Anterior cingulate cortex (tissue), 58 donors: ENCODE results near the gene CCDC33.

Source experiments
- DNase-seq, 58 donors: peaks; one replicate each; lab custom pipeline; 2025; lab: John Stamatoyannopoulos, UW

CCDC33 gene

GRCh38 chr15:74275957-74276356, 39.8 kb downstream of the CCDC33 start:
- DNase-seq, result no peak

GRCh38 chr15:74276560-74276959, 40.4 kb downstream of the CCDC33 start:
- DNase-seq, result no peak

- DNase-seq, result no peak
Observed at GRCh38 chr15:74277242-74277810, 41.2 kb downstream of the CCDC33 start.

- DNase-seq, result no peak
Observed at GRCh38 chr15:74278207-74278606, 42.1 kb downstream of the CCDC33 start.

GRCh38 chr15:74281147-74282133, 45.3 kb downstream of the CCDC33 start:
- no peak for DNase-seq

GRCh38 chr15:74283368-74283767, 47.2 kb downstream of the CCDC33 start:
- peak in 20 of 58 donors; percentile 5 to 50 (median 14) for DNase-seq

GRCh38 chr15:74289671-74290070, 53.5 kb downstream of the CCDC33 start:
- no peak for DNase-seq

GRCh38 chr15:74290645-74291044, 54.5 kb downstream of the CCDC33 start:
- DNase-seq, result no peak

GRCh38 chr15:74291101-74292071, 55.3 kb downstream of the CCDC33 start:
- peak in 45 of 58 donors; percentile 2 to 61 (median 29) for DNase-seq

GRCh38 chr15:74293021-74293810, 57.1 kb downstream of the CCDC33 start:
- DNase-seq, result no peak

- DNase-seq, result no peak
Observed at GRCh38 chr15:74294010-74294409, 57.9 kb downstream of the CCDC33 start.

GRCh38 chr15:74295800-74296199, 59.7 kb downstream of the CCDC33 start:
- no peak for DNase-seq

- DNase-seq, result no peak
Observed at GRCh38 chr15:74297887-74298286, 61.8 kb downstream of the CCDC33 start.

- DNase-seq, result no peak
Observed at GRCh38 chr15:74300057-74300795, 64.1 kb downstream of the CCDC33 start.

- DNase-seq, result no peak
Observed at GRCh38 chr15:74301583-74302361, 65.6 kb downstream of the CCDC33 start.

- DNase-seq, result peak in 22 of 58 donors; percentile 1 to 48 (median 13)
Observed at GRCh38 chr15:74302821-74303359, 66.8 kb downstream of the CCDC33 start.

GRCh38 chr15:74303741-74304309, 67.7 kb downstream of the CCDC33 start:
- DNase-seq, result no peak

GRCh38 chr15:74304431-74304830, 68.3 kb downstream of the CCDC33 start:
- no peak for DNase-seq
